Activated CD8-positive, alpha-beta T cell treated with anti-CD3 and anti-CD28 coated beads for 36 hours (primary cell): Measurements from ENCODE around the gene FBRSL1. TPM values are rescaled to one million over a fixed set of nuclear protein-coding genes. Genes with fewer than 3 reads are reported as not detected.

Experiments
- ATAC-seq: fragments of 200-7000 bp; cut with Tn5 transposase; one replicate; pipeline ENCODE4 v1.10.0; 2021; ENCODE audit warnings: mild to moderate bottlenecking, moderate library complexity
- CTCF ChIA-PET: fragments of 350-600 bp; sonication (Branson Sonifier 250); formaldehyde crosslinking; loops from one replicate; lab custom pipeline; 2021; ENCODE audit warnings: antibody characterized with exemption; lab: Charles Lee
- POLR2A ChIA-PET: fragments of 350-600 bp; sonication (Branson Sonifier 250); formaldehyde crosslinking; loops from one replicate; lab custom pipeline; 2021; ENCODE audit warnings: antibody characterized with exemption; lab: Charles Lee
- DNase-seq: peaks from one replicate; pipeline ENCODE4 v3.0.0-alpha.2; 2020
- H3K27ac Mint-ChIP-seq: one replicate; pipeline ENCODE4 v1.8.0; 2021; ENCODE audit warnings: mild to moderate bottlenecking, mixed read lengths
- H3K27me3 Mint-ChIP-seq: one replicate; pipeline ENCODE4 v1.8.0; 2021; ENCODE audit warnings: mixed read lengths
- H3K36me3 Mint-ChIP-seq: one replicate; pipeline ENCODE4 v1.8.0; 2021; ENCODE audit warnings: low read depth, mixed read lengths
- H3K4me1 Mint-ChIP-seq: one replicate; pipeline ENCODE4 v1.8.0; 2021; ENCODE audit warnings: low read depth, mixed read lengths
- H3K4me3 Mint-ChIP-seq: one replicate; pipeline ENCODE4 v1.8.0; 2021; ENCODE audit warnings: mild to moderate bottlenecking, moderate library complexity, mixed read lengths
- H3K9me3 Mint-ChIP-seq: one replicate; pipeline ENCODE4 v1.8.0; 2021; ENCODE audit warnings: mixed read lengths
- intact Hi-C: fragments of 100-400 bp; cut with micrococcal nuclease; formaldehyde crosslinking; loops from one replicate; pipeline ENCODE4 v1.10.0; 2022
- total RNA-seq, 2 experiments: library from RNA; stranded (reverse); gene quantifications; one replicate each; pipeline ENCODE4 v1.2.3, GENCODE V29; 2021
- TF ChIP-seq, protein P1 (sequence below): fragments of 200-600 bp; IDR thresholded peaks from one replicate; pipeline ENCODE4 v1.8.0; 2022; ENCODE audit warnings: antibody characterized with exemption, mild to moderate bottlenecking

FBRSL1 gene
- total RNA-seq, 2 experiments from 2014 or later: 41.4 to 48.1 TPM

DNA sequence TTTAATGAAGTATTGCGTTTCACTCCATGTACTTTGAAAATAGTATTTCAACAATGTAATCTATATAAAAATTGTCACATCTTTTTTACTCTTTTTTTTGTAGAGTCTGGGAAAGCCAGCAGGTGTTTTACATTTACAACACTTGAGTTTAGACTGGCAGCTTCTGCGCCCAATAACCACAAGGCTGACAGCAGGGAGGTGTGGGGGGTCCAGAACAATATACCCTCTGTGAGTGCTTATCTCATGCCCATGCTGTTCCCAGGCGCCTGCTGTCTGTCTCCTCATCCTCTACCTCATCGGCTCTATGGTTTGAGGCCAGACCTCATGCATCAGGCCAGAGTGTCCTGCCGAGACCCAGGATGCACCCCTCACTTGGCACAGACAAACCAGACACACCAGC, 24.9 kb downstream of the FBRSL1 start:
- Mint-ChIP-seq H3K4me3 (no peak overlapping the region), H3K4me1 (peaks cover 3% of the 10 kb centered on the region), H3K36me3 (peaks cover 27% of the 10 kb centered on the region), H3K9me3 (peaks cover 4% of the 10 kb centered on the region), H3K27me3 (no peaks in the 10 kb centered on the region), H3K27ac (no peak overlapping the region)
- no peak for ATAC-seq
- DNase-seq: no peak
- intact Hi-C loops: no loop called here
- TF ChIP-seq, protein P1, sequence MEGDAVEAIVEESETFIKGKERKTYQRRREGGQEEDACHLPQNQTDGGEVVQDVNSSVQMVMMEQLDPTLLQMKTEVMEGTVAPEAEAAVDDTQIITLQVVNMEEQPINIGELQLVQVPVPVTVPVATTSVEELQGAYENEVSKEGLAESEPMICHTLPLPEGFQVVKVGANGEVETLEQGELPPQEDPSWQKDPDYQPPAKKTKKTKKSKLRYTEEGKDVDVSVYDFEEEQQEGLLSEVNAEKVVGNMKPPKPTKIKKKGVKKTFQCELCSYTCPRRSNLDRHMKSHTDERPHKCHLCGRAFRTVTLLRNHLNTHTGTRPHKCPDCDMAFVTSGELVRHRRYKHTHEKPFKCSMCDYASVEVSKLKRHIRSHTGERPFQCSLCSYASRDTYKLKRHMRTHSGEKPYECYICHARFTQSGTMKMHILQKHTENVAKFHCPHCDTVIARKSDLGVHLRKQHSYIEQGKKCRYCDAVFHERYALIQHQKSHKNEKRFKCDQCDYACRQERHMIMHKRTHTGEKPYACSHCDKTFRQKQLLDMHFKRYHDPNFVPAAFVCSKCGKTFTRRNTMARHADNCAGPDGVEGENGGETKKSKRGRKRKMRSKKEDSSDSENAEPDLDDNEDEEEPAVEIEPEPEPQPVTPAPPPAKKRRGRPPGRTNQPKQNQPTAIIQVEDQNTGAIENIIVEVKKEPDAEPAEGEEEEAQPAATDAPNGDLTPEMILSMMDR: no peak
- POLR2A ChIA-PET: no interaction called here
- CTCF ChIA-PET: interaction anchor here (3.0 kb wide), 1 partner anchor 9 kb away, joined by 17 read pairs; no protein-coding TSS in a partner anchor

DNA sequence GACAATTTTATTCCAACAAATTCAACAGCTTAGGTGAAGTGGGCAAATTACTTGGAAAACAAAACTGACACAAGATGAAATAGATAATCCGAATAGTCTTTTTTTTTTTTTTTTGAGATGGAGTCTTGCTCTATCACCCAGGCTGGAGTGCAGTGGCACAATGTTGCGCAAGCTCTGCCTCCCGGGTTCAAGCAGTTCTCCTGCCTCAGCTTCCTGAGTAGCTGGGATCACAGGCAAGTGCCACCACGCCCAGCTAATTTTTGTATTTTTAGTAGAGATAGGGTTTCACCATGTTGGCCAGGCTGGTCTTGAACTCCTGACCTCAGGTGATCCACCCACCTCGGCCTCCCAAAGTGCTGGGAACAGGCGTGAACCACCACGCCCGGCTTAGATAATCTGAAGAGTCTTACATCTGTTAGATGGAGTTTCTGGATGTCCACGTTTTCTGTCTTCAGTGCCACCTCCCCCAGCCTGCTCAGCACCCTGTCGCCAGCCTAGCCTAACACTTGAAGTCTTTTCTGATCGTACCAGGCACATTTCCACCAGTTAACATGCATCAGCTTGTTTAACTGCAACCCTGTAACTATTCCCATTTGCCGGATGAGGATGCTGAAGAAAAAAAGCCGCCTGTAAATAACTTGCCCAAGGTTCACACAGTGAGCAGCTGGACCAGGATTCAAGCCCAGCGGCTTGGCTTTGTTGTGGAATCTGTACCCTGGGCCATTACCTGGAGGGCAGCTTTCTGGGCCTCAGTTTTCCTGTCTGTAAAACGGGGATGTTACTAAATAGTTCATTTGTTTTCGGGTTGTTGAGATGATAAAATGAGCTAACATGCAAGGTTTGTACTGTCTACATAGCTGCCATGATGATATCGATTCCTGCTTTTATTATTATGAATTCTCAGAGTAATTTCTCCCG, 26.4 kb downstream of the FBRSL1 start:
- Mint-ChIP-seq H3K27ac (no peak overlapping the region), H3K4me1 (peaks cover 3% of the 10 kb centered on the region), H3K4me3 (no peak overlapping the region), H3K27me3 (no peaks in the 10 kb centered on the region), H3K9me3 (peaks cover 4% of the 10 kb centered on the region), H3K36me3 (peaks cover 27% of the 10 kb centered on the region)
- POLR2A ChIA-PET: interaction anchor here (0.6 kb wide), 1 partner anchor 245 kb away, joined by 3 read pairs; the partner anchor contains the start of gene ANKLE2
- TF ChIP-seq, protein P1: no peak
- ATAC-seq (no peak), DNase-seq (no peak)
- CTCF ChIA-PET: interaction anchor here (1.1 to 1.2 kb wide), 2 partner anchors 85 to 99 kb away, joined by 4 to 6 read pairs; no protein-coding TSS in a partner anchor
- intact Hi-C loops: no loop called here

DNA sequence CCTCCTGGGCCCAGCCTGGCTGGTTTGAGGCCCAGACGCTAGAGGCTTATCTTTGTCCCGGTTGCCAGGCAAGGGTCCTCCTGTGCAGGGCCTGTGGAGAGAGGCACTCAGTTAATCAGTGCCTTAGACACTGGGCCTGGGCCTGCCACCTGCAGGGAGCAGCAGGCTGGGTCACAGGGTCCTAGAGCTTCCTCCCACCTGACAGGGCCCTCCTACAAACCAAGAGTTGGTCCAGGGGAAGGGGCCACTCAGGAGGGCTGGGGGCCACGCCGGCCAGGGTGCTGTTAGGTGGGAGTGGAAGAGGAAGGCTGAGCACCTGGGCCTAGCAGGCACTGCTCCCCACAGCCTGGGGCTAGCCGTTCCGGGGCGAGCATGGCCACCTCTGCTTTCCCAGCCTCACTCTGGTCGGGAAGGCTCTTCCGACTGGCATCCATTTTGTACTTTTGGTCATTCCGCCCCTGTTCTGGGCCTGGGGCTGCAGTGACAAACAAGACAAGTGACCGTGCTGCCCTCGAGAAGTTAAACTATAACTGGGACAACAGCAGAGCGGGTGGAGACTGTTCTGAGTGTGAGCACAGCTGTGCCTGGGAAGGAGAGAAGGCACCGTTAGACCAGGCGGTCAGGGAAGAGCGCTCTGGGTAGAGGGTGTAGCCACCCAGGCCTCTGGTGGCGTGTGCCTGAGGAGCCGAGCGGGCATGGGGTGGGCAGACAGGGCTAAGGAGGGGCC, 27.2 kb downstream of the FBRSL1 start:
- ChIA-PET POLR2A (interaction anchor here (0.6 kb wide), 1 partner anchor 244 kb away, joined by 3 read pairs; the partner anchor contains the start of gene ANKLE2), CTCF (interaction anchor here (1.1 kb wide), 1 partner anchor 99 kb away, joined by 6 read pairs; no protein-coding TSS in a partner anchor)
- intact Hi-C loops: no loop called here
- H3K4me3 Mint-ChIP-seq: no peak overlapping the region
- H3K36me3 Mint-ChIP-seq: peaks cover 27% of the 10 kb centered on the region
- H3K27ac Mint-ChIP-seq: no peak overlapping the region
- DNase-seq (no peak), ATAC-seq (no peak)
- TF ChIP-seq, protein P1: no peak
- peaks cover 3% of the 10 kb centered on the region for H3K4me1 Mint-ChIP-seq
- peaks cover 4% of the 10 kb centered on the region for H3K9me3 Mint-ChIP-seq
- no peaks in the 10 kb centered on the region for H3K27me3 Mint-ChIP-seq

DNA sequence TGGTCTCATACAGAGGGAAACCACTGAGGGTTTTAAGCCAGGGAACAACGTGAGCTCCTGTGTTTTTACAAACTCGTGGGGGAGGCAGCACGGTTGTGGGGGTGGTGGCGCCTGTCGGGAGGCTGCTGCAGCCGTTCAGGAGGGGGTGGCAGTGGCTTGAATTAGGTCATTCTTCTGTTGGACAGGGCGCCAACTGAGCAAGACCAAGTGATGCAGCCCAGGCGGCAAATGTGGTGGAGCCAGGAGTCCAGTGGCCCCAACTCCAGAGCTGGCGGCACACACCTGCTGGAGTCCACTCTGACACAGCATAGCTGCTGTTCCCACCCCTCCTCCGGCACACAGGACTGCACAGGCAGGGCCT, 27.8 kb downstream of the FBRSL1 start:
- no peak overlapping the region for H3K27ac Mint-ChIP-seq
- CTCF ChIA-PET: no interaction called here
- H3K36me3 Mint-ChIP-seq: peaks cover 27% of the 10 kb centered on the region
- peaks cover 3% of the 10 kb centered on the region for H3K4me1 Mint-ChIP-seq
- peaks cover 4% of the 10 kb centered on the region for H3K9me3 Mint-ChIP-seq
- ATAC-seq (no peak), DNase-seq (no peak)
- intact Hi-C loops: no loop called here
- TF ChIP-seq, protein P1: no peak
- H3K4me3 Mint-ChIP-seq: no peak overlapping the region
- POLR2A ChIA-PET: no interaction called here
- H3K27me3 Mint-ChIP-seq: no peaks in the 10 kb centered on the region
